Endothelial cell of hepatic sinusoid (primary cell): Measurements from ENCODE around the gene ADAMTS3.
"Not testable (repeated sequence)": the region's sequence is repeated elsewhere in the genome, so short reads cannot be mapped to it uniquely, and the experiment has no call there.

Experiments
- in situ Hi-C: cut with HindIII; loops from 2 replicates; pipeline ENCODE4 v1.10.0; 2017; ENCODE audit warnings: low sequenced_read_pairs

ADAMTS3 gene

GRCh38 chr4:72553540-72554337 lies 15.3 kb downstream of the ADAMTS3 start:
- in situ Hi-C loops: no loop called here

DNA sequence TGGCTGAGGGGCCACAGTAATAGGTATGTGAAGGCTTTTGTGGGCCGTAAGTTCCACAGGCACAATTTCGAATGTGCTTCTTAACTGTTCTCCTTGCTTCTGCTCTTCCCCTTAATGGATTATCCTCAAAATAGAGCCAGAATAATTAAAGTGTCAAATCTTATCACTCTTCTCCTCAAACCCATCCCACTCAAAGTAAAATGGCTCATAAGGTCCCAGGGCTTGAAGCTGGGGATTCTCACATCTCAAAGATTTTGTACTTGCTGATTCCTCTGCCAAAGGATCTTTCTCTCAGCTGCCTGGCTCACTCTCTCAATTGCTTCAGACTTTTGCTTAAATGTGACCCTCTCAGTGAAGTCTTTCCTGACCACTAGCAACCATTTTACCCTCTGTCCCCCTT lies 16.6 kb downstream of the ADAMTS3 start:
- in situ Hi-C loops: no loop called here

GRCh38 chr4:72546456-72546855 lies 22.6 kb downstream of the ADAMTS3 start:
- in situ Hi-C loops: no loop called here

DNA sequence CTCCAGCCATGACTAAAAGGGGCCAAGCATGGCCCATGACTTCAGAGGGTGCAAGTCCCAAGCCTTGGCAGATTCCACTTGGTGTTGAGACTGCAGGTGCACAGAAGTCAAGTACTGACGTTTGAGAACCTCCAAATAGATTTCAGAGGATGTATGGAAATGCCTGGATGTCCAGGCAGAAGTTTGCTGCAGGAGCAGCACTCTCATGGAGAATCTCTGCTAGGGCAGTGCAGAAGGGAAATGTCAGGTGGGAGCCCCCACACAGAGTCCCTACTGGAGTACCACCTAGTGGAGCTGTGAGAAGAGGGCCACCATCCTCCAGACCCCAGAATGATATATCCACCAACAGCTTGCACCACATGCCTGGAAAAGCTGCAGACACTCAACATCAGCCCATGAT lies 28.3 kb downstream of the ADAMTS3 start:
- in situ Hi-C loops: not testable (repeated sequence)

- in situ Hi-C loops: no loop called here
Observed at GRCh38 chr4:72538006-72538405, 31.0 kb downstream of the ADAMTS3 start.

DNA sequence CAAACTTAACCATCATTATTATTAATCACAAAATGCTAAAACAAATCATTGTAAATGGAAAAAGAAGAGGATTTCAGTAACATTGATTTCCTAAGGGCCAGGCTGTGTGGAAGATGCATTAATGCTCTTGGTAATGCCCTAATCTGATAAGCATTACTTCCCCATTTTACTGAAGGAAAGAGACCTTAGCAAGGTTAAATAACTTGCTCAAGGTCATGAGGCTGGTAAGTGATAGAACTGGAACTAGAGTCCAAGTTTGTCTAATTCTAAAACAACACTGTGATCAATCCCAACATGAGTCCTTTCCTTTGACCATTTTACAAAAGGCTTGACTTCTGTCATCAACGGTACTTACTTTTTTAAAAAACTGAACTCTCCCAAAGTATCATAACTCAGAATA lies 32.6 kb downstream of the ADAMTS3 start:
- in situ Hi-C loops: no loop called here

- in situ Hi-C loops: no loop called here
Observed at GRCh38 chr4:72531768-72532290, 37.2 kb downstream of the ADAMTS3 start.

DNA sequence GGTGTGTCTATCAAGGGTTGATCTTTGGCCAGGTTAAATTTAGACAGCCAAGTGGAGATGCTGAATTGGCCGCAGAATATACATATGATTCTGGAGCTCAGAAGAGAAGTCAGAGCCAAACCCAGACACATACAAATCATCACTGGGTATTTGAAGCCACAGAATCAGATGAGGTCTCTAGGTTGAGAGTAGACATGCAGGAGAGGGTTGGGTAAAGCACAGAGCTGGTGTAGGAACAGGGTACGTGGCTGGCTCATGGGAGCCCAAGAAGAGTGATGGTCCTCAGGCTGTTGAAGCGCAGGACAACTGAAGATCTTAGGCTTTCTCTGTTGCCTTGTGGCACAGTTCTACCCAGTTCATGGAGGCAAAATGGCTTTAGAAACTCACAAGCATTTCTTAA lies 37.7 kb downstream of the ADAMTS3 start:
- in situ Hi-C loops: no loop called here

GRCh38 chr4:72529148-72529822 lies 39.7 kb downstream of the ADAMTS3 start:
- in situ Hi-C loops: no loop called here

DNA sequence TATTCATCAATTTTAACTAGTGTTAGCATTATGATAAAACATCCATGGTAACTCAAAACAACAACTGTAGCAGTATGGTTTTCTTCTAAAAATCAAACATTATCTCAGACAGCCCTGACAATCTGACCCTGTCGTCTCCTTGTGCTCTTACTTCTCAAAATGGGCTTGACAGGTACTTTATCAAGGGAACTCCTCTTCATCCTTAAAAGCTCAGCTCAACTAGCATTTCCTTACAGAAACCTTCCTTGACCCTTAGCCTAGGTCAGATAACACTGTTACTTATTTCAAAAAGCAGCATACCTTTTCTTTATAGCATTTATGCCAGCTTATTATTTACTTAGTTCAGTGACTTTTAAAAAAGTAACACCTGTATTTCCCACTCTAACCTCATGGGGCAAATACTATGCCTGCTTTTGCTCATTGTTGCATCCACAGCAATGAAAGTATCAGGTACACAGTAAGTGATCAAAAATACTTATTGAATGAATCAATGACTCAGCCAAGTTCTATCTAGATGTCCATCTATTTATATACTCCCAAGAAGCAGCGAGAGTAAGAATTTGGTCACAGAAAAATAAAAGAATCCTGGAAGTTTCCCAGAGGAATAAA lies 41.9 kb downstream of the ADAMTS3 start:
- in situ Hi-C loops: no loop called here

DNA sequence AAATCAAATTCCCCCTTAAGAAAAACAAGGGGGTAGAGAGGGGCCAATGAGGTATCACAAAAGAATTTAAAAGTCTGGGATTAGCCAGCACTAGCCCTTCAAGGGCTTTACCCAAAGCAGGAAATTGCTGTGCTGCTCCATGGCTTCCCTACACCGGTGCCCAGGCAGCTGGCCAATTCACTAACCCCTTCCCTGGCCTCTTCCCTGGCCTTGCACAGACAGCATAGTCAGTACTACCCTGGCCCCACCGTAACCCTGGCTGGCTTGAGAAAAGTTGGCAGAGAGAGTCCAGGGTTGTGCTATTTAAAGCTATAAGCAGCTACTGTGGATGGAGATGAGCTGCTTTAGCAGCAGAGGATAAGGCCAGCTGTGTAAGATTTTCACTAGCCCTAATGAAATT lies 43.1 kb downstream of the ADAMTS3 start:
- in situ Hi-C loops: no loop called here

DNA sequence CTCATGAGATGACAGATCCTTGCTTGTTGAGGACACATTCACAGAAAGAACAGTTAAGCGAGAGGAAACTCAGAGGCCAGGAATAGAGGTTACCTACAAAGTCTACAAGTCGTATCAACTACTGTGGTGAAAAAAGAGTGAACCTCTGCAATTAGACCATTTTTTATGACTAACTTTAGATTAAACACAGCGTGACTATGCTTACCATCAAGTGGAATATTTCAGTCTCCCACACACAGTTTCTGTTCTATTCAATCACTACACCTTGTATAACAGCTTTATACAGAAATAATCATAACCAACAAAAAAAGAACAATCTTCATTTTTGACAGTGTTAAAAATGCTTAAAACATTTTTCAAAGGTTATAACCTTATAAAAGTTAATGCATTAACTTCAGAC lies 46.6 kb downstream of the ADAMTS3 start:
- in situ Hi-C loops: no loop called here

- in situ Hi-C loops: no loop called here
Observed at GRCh38 chr4:72513227-72513626, 55.8 kb downstream of the ADAMTS3 start.

DNA sequence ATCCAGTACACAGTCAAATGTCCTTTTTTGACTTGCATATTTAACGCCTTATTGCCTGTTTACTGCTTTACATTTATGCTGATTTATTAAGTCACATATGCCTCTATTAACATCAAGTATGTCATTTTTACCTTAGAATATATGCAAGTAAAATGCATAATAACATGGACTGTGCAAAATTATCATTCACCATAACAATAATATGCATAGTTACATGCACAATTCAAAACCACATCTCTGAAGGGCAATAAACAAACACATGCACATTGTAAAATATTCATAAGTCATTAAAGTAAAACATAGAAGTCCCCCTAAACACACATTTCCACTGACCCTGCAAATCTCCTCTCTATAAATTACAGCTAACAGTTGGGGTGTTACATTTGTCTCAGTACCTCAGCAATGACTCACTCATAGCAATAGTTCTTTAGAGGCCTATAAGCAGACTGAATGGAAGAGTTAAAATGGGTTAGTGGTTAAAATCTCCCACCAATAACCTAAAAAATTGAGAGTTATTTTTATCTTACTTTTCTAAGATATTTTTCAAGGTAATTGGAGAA lies 61.1 kb downstream of the ADAMTS3 start:
- in situ Hi-C loops: no loop called here

DNA sequence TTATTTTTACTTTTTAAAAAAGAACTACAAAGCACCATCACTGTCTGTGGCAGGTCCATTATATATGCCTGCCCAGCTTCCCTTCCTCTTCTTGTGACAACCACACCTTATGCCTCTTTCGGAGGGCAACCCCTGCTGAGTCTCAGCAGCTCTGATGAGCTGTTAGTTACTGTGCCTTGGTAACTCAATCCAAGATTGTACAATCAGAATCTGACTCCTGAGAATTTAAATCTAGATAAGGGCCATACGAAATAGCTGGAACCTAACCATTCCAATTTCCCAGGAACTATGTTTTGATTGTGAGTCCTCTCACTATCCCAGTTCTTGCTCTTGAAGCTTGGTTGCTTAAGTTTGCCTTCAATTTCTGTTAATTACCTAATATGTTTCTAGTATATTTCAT lies 61.9 kb downstream of the ADAMTS3 start:
- in situ Hi-C loops: no loop called here

DNA sequence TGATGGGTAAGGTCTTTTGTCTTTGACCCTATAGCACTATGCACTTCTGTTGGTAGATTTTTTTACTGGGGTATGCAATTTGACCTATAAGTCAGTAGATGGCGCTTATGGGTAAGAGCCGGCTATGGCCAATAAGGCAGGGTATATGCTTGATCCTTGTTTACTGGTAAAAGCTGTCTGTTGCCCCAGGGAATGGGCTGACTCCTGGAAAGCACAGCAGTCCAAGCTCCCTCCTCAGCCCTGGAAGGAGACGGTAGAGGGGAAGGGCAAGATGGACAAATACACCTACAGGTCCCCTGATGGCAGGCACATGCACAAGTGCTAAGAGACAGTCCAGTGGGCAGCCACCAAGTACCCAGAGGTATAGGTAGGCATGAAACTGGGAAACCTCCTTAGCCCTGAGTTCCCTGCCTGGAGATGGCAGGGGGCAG lies 63.7 kb downstream of the ADAMTS3 start:
- in situ Hi-C loops: no loop called here

DNA sequence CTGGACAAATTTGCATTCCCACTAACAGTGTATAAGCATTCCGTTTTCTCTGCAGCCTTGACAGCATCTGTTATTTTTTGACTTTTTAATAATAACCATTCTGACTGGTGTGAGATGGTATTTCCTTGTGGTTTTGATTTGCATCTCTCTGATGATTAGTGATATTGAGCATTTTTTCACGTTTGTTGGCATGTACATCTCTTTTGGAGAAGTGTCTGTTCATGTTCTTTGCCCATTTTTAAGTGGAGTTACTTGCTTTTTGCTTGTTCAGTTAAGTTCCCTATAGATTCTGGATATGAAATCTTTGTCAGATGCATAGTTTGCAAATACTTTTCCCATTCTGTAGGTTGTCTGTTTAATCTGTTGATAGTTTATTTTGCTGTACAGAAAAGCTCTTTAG lies 68.8 kb downstream of the ADAMTS3 start:
- in situ Hi-C loops: no loop called here

- in situ Hi-C loops: no loop called here
Observed at GRCh38 chr4:72496119-72496518, 72.9 kb downstream of the ADAMTS3 start.

GRCh38 chr4:72494156-72494555 lies 74.9 kb downstream of the ADAMTS3 start:
- in situ Hi-C loops: no loop called here

DNA sequence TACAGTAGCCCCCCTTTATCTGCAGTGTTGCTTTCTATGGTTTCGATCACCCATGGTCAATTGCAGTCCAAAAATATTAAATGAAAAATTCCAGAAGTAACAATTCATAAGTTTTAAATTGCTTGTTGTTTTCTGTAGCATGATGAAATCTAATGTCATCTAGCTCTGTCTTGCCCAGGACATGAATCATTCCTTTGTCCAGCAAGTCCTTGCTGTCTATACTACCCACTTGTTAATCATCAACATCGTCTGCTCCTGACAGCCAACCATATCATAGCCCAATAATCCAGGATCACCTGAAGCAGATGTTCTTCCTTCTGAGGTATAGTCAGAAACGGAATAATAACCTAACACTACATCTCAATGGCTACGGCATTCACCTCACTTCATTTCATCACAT lies 79.8 kb downstream of the ADAMTS3 start:
- in situ Hi-C loops: no loop called here

GRCh38 chr4:72486991-72487390 lies 82.0 kb downstream of the ADAMTS3 start:
- in situ Hi-C loops: no loop called here
